ENCODE measurements around the gene ADAMTS5.
A peak's percentile ranks its signal among the peaks of the same experiment; 100 is the strongest.

The ADAMTS5 gene

DNA sequence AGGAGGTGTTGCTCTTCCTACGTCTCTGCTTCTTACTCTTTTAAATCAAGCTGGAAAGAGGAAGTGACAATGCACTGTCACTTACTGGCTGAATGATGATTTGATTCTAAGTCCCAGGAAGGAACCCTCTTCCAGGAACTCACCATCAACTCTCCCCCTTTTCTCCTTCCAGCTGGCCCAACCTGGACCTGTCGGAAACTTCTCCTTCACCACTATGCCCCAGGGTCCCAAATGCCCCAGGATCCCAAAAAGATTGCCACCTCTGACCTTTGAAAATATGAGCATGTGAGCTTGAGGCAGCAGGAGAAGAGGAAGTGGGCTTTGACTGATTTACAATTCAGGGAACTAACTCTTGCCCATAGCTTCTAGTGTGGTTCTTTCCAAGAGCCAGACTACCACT, 5.3 kb upstream of the ADAMTS5 start:
- TF ChIP-seq, protein P1, sequence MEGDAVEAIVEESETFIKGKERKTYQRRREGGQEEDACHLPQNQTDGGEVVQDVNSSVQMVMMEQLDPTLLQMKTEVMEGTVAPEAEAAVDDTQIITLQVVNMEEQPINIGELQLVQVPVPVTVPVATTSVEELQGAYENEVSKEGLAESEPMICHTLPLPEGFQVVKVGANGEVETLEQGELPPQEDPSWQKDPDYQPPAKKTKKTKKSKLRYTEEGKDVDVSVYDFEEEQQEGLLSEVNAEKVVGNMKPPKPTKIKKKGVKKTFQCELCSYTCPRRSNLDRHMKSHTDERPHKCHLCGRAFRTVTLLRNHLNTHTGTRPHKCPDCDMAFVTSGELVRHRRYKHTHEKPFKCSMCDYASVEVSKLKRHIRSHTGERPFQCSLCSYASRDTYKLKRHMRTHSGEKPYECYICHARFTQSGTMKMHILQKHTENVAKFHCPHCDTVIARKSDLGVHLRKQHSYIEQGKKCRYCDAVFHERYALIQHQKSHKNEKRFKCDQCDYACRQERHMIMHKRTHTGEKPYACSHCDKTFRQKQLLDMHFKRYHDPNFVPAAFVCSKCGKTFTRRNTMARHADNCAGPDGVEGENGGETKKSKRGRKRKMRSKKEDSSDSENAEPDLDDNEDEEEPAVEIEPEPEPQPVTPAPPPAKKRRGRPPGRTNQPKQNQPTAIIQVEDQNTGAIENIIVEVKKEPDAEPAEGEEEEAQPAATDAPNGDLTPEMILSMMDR (IDR thresholded peaks at IDR 0.05; ENCODE audit: unreplicated experiment in 3 of 3), result no peak
- Mint-ChIP-seq H3K36me3 (ENCODE audit: low read depth) (no peaks in the 10 kb centered on the region), H3K4me3 (no peak overlapping the region), H3K9me3 (peaks cover 2% of the 10 kb centered on the region), H3K27ac (no peak overlapping the region), H3K4me1 (peaks cover 21% of the 10 kb centered on the region), H3K27me3 (ENCODE audit: low read depth) (peaks cover 16% of the 10 kb centered on the region)

DNA sequence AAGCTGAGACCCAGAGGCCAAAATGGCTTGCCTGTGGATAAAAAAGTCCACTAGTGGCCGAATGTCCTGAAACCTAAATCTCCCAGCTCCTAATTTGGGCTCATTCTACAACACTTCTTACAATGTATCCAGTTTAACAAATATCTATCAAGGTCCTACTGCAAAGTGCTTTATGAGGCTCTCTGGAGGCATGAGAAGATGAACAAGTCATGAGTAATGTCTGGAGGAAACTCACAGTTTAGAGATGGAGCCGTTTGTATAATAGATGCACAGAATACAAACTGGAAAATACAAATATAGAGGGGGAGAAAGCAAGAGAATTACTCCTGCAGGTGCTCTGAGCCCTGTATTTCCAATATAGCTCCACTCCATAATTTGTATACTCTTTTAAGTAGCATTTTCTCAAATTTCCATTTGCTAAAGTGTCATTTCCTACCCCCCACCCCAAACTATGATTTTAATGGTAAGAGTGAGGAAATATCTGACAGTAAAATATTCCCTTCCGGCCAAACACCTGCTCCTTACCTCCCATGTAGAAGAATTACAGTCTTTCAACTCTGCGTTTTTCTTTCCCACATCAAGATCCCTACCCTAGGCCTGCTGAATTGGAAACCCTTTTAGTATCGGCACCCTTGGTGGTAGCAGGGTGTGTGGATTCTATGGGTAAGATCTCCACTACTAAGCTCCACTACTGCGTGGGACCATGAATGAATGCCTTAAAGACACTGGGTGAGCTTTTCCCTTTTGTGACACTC, 3.3 kb upstream of the ADAMTS5 start:
- Mint-ChIP-seq H3K4me1 (peaks cover 21% of the 10 kb centered on the region), H3K36me3 (ENCODE audit: low read depth) (no peaks in the 10 kb centered on the region), H3K9me3 (no peaks in the 10 kb centered on the region), H3K27ac (no peak overlapping the region), H3K4me3 (peak overlapping the region in 2 of 3 experiments; percentile 11 to 30), H3K27me3 (ENCODE audit: low read depth) (peaks cover 25% of the 10 kb centered on the region)
- TF ChIP-seq, protein P1 (IDR thresholded peaks at IDR 0.05; ENCODE audit: unreplicated experiment in 3 of 3), result no peak

DNA sequence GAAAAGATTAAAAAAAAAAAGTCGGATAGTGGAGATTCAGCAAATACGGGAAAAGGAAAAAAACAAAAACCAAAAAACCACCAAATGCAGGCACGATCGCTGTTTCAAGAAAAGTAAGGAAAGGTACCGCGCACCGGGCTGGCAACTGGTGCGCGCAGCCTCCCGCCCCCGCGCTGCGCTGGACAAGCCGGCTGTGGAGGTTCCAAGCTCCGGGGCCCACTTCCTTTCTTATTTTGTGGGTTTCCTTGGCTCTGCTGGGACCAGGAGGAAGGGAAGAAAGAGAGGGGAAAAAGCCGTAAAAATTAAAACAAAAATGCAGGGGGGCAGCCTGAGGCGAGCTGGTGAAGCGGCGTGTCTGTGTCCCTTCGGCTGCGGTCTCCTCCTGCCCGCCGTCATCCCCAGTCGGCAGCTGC, 233 bp downstream of the ADAMTS5 start:
- Mint-ChIP-seq H3K9me3 (no peaks in the 10 kb centered on the region), H3K36me3 (ENCODE audit: low read depth) (peaks cover 15% of the 10 kb centered on the region), H3K4me1 (peaks cover 25% of the 10 kb centered on the region), H3K27me3 (ENCODE audit: low read depth) (peaks cover 25% of the 10 kb centered on the region), H3K27ac (peak overlapping the region; percentile 90 to 98 (median 96)), H3K4me3 (peak overlapping the region; percentile 93 to 96 (median 93))
- TF ChIP-seq, protein P1 (IDR thresholded peaks at IDR 0.05; ENCODE audit: unreplicated experiment in 3 of 3), result no peak

DNA sequence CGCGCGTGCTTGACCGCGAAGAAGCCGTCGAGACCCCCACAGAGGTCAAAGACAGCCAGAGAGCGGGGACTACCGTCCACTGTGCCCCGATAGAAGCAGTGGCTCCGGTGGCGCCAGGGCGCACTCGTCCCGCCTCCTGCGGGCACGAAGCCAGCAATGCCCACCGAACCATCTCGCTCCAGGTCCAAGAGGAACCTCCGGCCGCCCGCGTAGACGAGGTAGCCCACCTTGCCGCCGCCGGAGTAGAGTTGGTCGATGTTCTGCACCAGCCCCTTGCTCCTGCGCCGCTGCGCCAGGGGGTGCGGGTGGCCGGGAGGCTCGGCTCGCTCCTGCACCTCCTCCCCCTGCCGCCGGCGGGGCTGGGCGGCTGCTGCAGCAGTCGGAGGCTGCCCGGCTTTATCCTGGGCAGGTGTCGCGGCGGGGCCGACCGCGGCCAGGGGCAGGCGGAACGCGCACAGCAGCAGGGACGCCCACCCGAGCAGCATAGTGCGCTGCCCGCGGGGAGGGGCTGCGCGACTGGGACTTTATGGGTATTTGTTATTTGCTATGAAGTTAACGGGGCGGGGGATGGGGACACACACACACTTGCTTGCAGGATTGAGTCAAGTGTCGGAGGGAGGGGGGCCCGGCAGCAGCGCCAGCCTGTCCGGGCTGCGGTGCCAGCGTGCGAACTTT, 844 bp downstream of the ADAMTS5 start:
- TF ChIP-seq, protein P1 (IDR thresholded peaks at IDR 0.05; ENCODE audit: unreplicated experiment in 3 of 3), result peak in 1 of 3 experiments; percentile 8
- Mint-ChIP-seq H3K9me3 (no peaks in the 10 kb centered on the region), H3K4me3 (peak overlapping the region; percentile 93 to 96 (median 93)), H3K27ac (peak overlapping the region; percentile 90 to 98 (median 96)), H3K4me1 (peaks cover 25% of the 10 kb centered on the region), H3K27me3 (ENCODE audit: low read depth) (peaks cover 25% of the 10 kb centered on the region), H3K36me3 (ENCODE audit: low read depth) (peaks cover 16% of the 10 kb centered on the region)

DNA sequence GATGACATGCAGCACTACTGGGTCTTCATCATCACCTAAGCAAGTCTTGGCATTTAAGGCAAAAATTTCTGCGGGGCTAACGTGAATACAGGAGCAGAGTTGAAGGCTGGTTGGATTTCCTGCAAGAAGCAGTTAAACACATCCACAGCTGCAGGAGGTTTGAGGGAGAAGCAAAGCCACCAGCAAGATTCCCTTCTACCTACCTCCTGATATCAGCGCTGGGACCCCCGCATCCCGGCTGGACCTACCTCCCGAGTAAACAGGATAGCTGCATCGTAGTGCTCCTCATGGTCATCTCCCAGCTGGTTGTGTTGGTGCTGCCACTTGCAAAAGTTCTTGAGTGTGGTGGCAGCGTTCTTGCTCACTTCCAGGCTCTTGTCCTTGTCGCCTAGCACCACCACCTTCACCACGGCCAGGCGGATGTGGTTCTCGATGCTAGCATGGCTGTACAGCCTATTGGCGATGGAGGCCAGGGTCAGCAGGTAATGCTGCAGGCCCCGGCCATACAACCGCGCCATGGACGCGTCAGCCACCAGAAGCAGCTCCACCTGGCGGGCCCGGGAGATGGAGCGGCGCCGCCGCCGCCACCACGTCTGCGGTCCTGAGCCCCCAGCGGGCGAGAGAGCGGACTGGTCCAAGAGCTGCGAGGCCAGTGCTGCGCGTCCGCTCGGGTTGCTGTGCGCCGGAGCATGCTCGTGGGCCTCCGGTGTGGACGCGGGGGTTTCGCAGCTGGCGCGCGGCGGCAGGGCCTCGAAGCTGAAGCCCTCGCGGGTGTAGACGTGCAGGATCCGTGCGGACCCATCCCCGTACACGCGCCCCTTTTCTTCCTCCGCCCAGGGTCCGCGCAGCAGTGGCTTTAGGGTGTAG, 1.6 kb downstream of the ADAMTS5 start:
- no peaks in the 10 kb centered on the region for H3K9me3 Mint-ChIP-seq
- H3K4me3 Mint-ChIP-seq, result peak overlapping the region; percentile 93
- H3K27ac Mint-ChIP-seq, result peak overlapping the region; percentile 80 to 90 (median 90)
- H3K36me3 Mint-ChIP-seq (ENCODE audit: low read depth), result peaks cover 20% of the 10 kb centered on the region
- H3K27me3 Mint-ChIP-seq (ENCODE audit: low read depth), result peaks cover 25% of the 10 kb centered on the region
- peaks cover 25% of the 10 kb centered on the region for H3K4me1 Mint-ChIP-seq
- TF ChIP-seq, protein P1 (IDR thresholded peaks at IDR 0.05; ENCODE audit: unreplicated experiment in 3 of 3), result peak; percentile 32 to 52 (median 36)

Measured in nephron (organoid).